ENCODE results near the gene PCCB.

The PCCB gene

DNA sequence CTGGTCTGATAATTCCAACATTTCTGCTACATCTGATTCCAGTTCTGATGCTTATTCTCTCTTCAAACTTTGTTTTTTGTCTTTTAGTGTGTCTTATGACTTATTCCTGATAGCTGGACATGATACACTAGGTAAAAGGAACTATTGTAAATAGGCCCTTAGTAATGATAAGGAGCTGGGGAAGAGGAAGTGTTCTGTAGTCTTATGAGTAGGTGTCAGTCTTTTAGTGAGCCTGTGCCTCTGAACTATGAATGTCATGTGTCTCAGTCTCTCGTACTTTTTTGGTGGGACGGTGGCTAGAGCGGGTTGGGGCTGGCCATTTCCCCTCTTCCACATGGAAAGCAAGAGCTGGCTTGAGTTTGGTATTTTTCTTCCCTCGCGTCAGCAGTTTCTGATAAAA lies 41.2 kb downstream of the PCCB start:
- TF ChIP-seq, protein P1, sequence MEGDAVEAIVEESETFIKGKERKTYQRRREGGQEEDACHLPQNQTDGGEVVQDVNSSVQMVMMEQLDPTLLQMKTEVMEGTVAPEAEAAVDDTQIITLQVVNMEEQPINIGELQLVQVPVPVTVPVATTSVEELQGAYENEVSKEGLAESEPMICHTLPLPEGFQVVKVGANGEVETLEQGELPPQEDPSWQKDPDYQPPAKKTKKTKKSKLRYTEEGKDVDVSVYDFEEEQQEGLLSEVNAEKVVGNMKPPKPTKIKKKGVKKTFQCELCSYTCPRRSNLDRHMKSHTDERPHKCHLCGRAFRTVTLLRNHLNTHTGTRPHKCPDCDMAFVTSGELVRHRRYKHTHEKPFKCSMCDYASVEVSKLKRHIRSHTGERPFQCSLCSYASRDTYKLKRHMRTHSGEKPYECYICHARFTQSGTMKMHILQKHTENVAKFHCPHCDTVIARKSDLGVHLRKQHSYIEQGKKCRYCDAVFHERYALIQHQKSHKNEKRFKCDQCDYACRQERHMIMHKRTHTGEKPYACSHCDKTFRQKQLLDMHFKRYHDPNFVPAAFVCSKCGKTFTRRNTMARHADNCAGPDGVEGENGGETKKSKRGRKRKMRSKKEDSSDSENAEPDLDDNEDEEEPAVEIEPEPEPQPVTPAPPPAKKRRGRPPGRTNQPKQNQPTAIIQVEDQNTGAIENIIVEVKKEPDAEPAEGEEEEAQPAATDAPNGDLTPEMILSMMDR (IDR thresholded peaks at IDR 0.05; ENCODE audit: low read length, missing control alignments) = no peak
- no peak overlapping the region for H3K4me3 ChIP-seq (replicated peaks; ENCODE audit: low read depth, low read length)
- no peak for DNase-seq (ENCODE audit: low read depth)

DNA sequence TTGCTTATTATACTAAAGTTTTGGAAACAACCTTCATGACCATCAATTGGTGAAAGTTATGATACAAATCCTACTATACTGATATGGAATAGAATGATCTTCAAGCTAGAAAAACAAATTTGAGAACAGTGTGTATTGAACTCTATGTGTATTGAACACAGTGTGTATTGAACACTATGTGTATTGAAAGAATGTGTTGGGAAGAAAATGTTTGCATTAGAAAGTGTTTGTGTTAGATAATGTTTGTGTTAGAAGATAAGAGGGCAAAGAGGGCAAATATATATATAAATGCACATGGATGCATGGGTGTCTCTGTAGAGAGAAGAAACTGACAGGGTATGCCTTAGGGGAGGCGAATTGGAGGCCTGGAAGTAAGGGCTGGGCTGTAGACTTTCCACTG lies 42.4 kb downstream of the PCCB start:
- TF ChIP-seq, protein P1 (IDR thresholded peaks at IDR 0.05; ENCODE audit: low read length, missing control alignments) = no peak
- no peak for DNase-seq (ENCODE audit: low read depth)
- H3K4me3 ChIP-seq (replicated peaks; ENCODE audit: low read depth, low read length) = no peak overlapping the region

- DNase-seq (ENCODE audit: low read depth) = no peak
- H3K4me3 ChIP-seq (replicated peaks; ENCODE audit: low read depth, low read length) = no peak overlapping the region
- TF ChIP-seq, protein P1 (IDR thresholded peaks at IDR 0.05; ENCODE audit: low read length, missing control alignments) = no peak
Measured at GRCh38 chr3:136293279-136293678, 43.1 kb downstream of the PCCB start.

GRCh38 chr3:136294176-136294575 lies 44.0 kb downstream of the PCCB start:
- TF ChIP-seq, protein P1 (IDR thresholded peaks at IDR 0.05; ENCODE audit: low read length, missing control alignments) = no peak
- no peak for DNase-seq (ENCODE audit: low read depth)
- H3K4me3 ChIP-seq (replicated peaks; ENCODE audit: low read depth, low read length) = no peak overlapping the region

DNA sequence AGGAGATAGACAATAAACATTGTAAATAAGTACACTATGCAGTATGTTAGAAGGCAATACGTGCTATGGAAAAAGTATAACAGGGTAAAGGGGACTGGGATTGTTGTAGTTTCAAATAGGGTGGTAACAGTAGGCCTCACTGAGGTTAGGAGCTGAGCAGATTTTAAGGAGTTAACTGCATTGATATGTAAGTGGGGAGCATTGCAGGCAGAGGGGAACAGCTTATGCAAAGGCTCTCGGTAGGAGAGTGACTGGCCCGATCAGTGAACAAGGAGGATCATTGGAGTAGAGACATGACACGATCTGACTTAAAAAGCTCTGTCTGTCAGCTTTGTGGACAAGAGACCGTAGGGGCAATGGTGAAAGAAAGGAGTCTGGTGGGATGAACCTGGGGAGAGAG lies 46.8 kb downstream of the PCCB start:
- no peak overlapping the region for H3K4me3 ChIP-seq (replicated peaks; ENCODE audit: low read depth, low read length)
- DNase-seq (ENCODE audit: low read depth) = no peak
- TF ChIP-seq, protein P1 (IDR thresholded peaks at IDR 0.05; ENCODE audit: low read length, missing control alignments) = no peak

- no peak overlapping the region for H3K4me3 ChIP-seq (replicated peaks; ENCODE audit: low read depth, low read length)
- TF ChIP-seq, protein P1 (IDR thresholded peaks at IDR 0.05; ENCODE audit: low read length, missing control alignments) = no peak
- no peak for DNase-seq (ENCODE audit: low read depth)
Measured at GRCh38 chr3:136297826-136298225, 47.7 kb downstream of the PCCB start.

DNA sequence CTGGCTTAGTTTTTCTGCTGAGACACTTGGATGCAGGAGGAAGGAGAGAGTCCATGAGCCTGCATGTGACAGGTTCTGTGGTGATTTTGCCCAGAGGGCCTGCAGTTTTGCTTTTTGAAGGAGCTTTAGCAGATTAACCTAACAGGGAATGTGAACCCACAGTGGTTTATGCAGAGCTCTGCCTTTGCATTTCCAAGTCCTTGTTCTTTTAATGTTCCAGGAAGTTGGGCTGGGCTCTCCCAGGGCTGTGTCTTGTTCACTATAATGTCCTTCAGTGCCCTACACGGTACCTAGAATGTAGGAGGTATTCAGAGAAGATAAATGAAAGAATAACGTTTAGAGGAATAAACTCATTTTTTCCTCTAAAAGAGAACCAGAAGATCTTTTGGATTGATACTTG lies 50.3 kb downstream of the PCCB start:
- no peak overlapping the region for H3K4me3 ChIP-seq (replicated peaks; ENCODE audit: low read depth, low read length)
- DNase-seq (ENCODE audit: low read depth) = no peak
- TF ChIP-seq, protein P1 (IDR thresholded peaks at IDR 0.05; ENCODE audit: low read length, missing control alignments) = no peak
